Measurements from ENCODE around the gene QKI.

The QKI gene

GRCh38 chr6:163576114-163576513 is 161.6 kb downstream of the QKI start:
- no peak for TF ChIP-seq EZH2phosphoT487 (IDR thresholded peaks at IDR 0.05; ENCODE audit: borderline replicate concordance)
- TF ChIP-seq CTCF (conservative IDR thresholded peaks at IDR 0.05; ENCODE audit: low read length): no peak

GRCh38 chr6:163577404-163577803 is 162.9 kb downstream of the QKI start:
- H3K4me1 ChIP-seq (ENCODE audit: insufficient read depth, low read length, poor library complexity, severe bottlenecking): no peaks in the 10 kb centered on the region
- no peaks in the 10 kb centered on the region for H3K9me3 ChIP-seq (ENCODE audit: insufficient read depth, low read depth, low read length)
- H3K36me3 ChIP-seq (ENCODE audit: insufficient read depth, low read length): no peaks in the 10 kb centered on the region
- TF ChIP-seq CTCF (conservative IDR thresholded peaks at IDR 0.05; ENCODE audit: low read length) (no peak), EZH2phosphoT487 (IDR thresholded peaks at IDR 0.05; ENCODE audit: borderline replicate concordance) (no peak)
- H4K20me1 ChIP-seq (ENCODE audit: insufficient read depth, low read length, poor library complexity, severe bottlenecking): no peaks in the 10 kb centered on the region
- H3K9ac ChIP-seq (ENCODE audit: low read depth, low read length, poor library complexity, severe bottlenecking): no peak overlapping the region
- H3K79me2 ChIP-seq (ENCODE audit: insufficient read depth, low read length): no peaks in the 10 kb centered on the region
- H3F3A ChIP-seq (ENCODE audit: low read depth): no peaks in the 10 kb centered on the region
- H3K4me2 ChIP-seq (ENCODE audit: low read depth, low read length, poor library complexity, severe bottlenecking): no peak overlapping the region
- H3K4me3 ChIP-seq (ENCODE audit: low read length, poor library complexity, severe bottlenecking): no peak overlapping the region
- no peak overlapping the region for H2AFZ ChIP-seq (ENCODE audit: low read length)
- H3K9me2 ChIP-seq (replicated peaks; ENCODE audit: low read depth, low read length): no peaks in the 10 kb centered on the region
- no peaks in the 10 kb centered on the region for H3K27me3 ChIP-seq (ENCODE audit: insufficient read depth, low read length, poor library complexity, severe bottlenecking)

More at GRCh38 chr6:163576114-163576513, 161.6 kb downstream of the QKI start:
- no peak overlapping the region for H3K4me3 ChIP-seq (ENCODE audit: low read length, poor library complexity, severe bottlenecking)
- H3K36me3 ChIP-seq (ENCODE audit: insufficient read depth, low read length): no peaks in the 10 kb centered on the region
- H3K79me2 ChIP-seq (ENCODE audit: insufficient read depth, low read length): no peaks in the 10 kb centered on the region
- no peaks in the 10 kb centered on the region for H3F3A ChIP-seq (ENCODE audit: low read depth)
- H3K9ac ChIP-seq (ENCODE audit: low read depth, low read length, poor library complexity, severe bottlenecking): no peak overlapping the region
- no peaks in the 10 kb centered on the region for H4K20me1 ChIP-seq (ENCODE audit: insufficient read depth, low read length, poor library complexity, severe bottlenecking)
- H3K4me2 ChIP-seq (ENCODE audit: low read depth, low read length, poor library complexity, severe bottlenecking): no peak overlapping the region
- no peaks in the 10 kb centered on the region for H3K4me1 ChIP-seq (ENCODE audit: insufficient read depth, low read length, poor library complexity, severe bottlenecking)
- no peaks in the 10 kb centered on the region for H3K9me2 ChIP-seq (replicated peaks; ENCODE audit: low read depth, low read length)
- no peaks in the 10 kb centered on the region for H3K9me3 ChIP-seq (ENCODE audit: insufficient read depth, low read depth, low read length)
- no peaks in the 10 kb centered on the region for H3K27me3 ChIP-seq (ENCODE audit: insufficient read depth, low read length, poor library complexity, severe bottlenecking)
- no peak overlapping the region for H2AFZ ChIP-seq (ENCODE audit: low read length)

- H3K4me2 ChIP-seq (ENCODE audit: low read depth, low read length, poor library complexity, severe bottlenecking): no peak overlapping the region
- no peaks in the 10 kb centered on the region for H3F3A ChIP-seq (ENCODE audit: low read depth)
- no peak overlapping the region for H3K4me3 ChIP-seq (ENCODE audit: low read length, poor library complexity, severe bottlenecking)
- TF ChIP-seq EZH2phosphoT487 (IDR thresholded peaks at IDR 0.05; ENCODE audit: borderline replicate concordance) (no peak), CTCF (conservative IDR thresholded peaks at IDR 0.05; ENCODE audit: low read length) (no peak)
- no peaks in the 10 kb centered on the region for H3K9me2 ChIP-seq (replicated peaks; ENCODE audit: low read depth, low read length)
- no peaks in the 10 kb centered on the region for H3K27me3 ChIP-seq (ENCODE audit: insufficient read depth, low read length, poor library complexity, severe bottlenecking)
- H3K36me3 ChIP-seq (ENCODE audit: insufficient read depth, low read length): no peaks in the 10 kb centered on the region
- H3K9ac ChIP-seq (ENCODE audit: low read depth, low read length, poor library complexity, severe bottlenecking): no peak overlapping the region
- H4K20me1 ChIP-seq (ENCODE audit: insufficient read depth, low read length, poor library complexity, severe bottlenecking): no peaks in the 10 kb centered on the region
- H2AFZ ChIP-seq (ENCODE audit: low read length): no peak overlapping the region
- H3K9me3 ChIP-seq (ENCODE audit: insufficient read depth, low read depth, low read length): no peaks in the 10 kb centered on the region
- H3K79me2 ChIP-seq (ENCODE audit: insufficient read depth, low read length): no peaks in the 10 kb centered on the region
- no peaks in the 10 kb centered on the region for H3K4me1 ChIP-seq (ENCODE audit: insufficient read depth, low read length, poor library complexity, severe bottlenecking)
These were observed 164.8 kb downstream of the QKI start for GRCh38 chr6:163579111-163579879.
